SU-DHL-6 (cell line): ENCODE results near the gene ZFHX3.

Experiments used
- H2AFZ ChIP-seq: fragments of 200-600 bp; sonication (generic); 2 replicates; pipeline ENCODE4 v1.6.1; 2014; ENCODE audit warnings: low read depth, mild to moderate bottlenecking, moderate library complexity, mixed read lengths, antibody characterized with exemption, low read length; ENCODE audit not compliant: severe bottlenecking
- H3F3A ChIP-seq: fragments of 200-600 bp; shearing (Covaris generic); 2 replicates; pipeline ENCODE4 v1.6.0; 2016; ENCODE audit warnings: antibody characterized with exemption, mild to moderate bottlenecking; ENCODE audit not compliant: insufficient read depth
- H3K27ac ChIP-seq: fragments of 200-600 bp; sonication (generic); 2 replicates; pipeline ENCODE4 v1.5.1; 2016; ENCODE audit warnings: low read depth, mild to moderate bottlenecking, low read length, moderate library complexity, mixed read lengths
- H3K27me3 ChIP-seq: fragments of 200-600 bp; sonication (generic), shearing (Covaris generic); 2 replicates; pipeline ENCODE4 v1.6.0; 2014; ENCODE audit warnings: mild to moderate bottlenecking, low read length
- H3K36me3 ChIP-seq: fragments of 200-600 bp; sonication (generic); 2 replicates; pipeline ENCODE4 v1.6.1; 2014; ENCODE audit warnings: mild to moderate bottlenecking, low read length, mixed read lengths
- H3K4me2 ChIP-seq: fragments of 300-600, 200-600 bp; shearing (Covaris generic), sonication (generic); 2 replicates; pipeline ENCODE4 v1.6.0; 2014; ENCODE audit warnings: low read length, low read depth, mild to moderate bottlenecking; ENCODE audit not compliant: poor library complexity, severe bottlenecking
- H3K4me3 ChIP-seq: fragments of 200-600 bp; sonication (generic); 2 replicates; pipeline ENCODE4 v1.5.1; 2014; ENCODE audit warnings: antibody characterized with exemption, low read length, mild to moderate bottlenecking, mixed read lengths; ENCODE audit not compliant: insufficient read depth, poor library complexity, severe bottlenecking
- H3K79me2 ChIP-seq: fragments of 200-600 bp; sonication (generic); 2 replicates; pipeline ENCODE4 v1.6.1; 2014; ENCODE audit warnings: mild to moderate bottlenecking, low read length, moderate library complexity; ENCODE audit not compliant: insufficient read depth
- H3K9ac ChIP-seq: fragments of 200-600 bp; sonication (generic); 2 replicates; pipeline ENCODE4 v1.7.0; 2014; ENCODE audit warnings: mild to moderate bottlenecking, low read length
- H3K9me2 ChIP-seq: fragments of 200-600 bp; sonication (generic); replicated peaks from 2 replicates; pipeline ENCODE4 v1.6.1; 2014; ENCODE audit warnings: low read length; ENCODE audit not compliant: insufficient read depth
- H3K9me3 ChIP-seq: fragments of 200-600 bp; sonication (generic); 2 replicates; pipeline ENCODE4 v1.6.1; 2014; ENCODE audit warnings: low read length, mixed read lengths; ENCODE audit not compliant: insufficient read depth
- H4K20me1 ChIP-seq: fragments of 200-600 bp; sonication (generic); 2 replicates; pipeline ENCODE4 v1.6.1; 2014; ENCODE audit warnings: low read depth, mild to moderate bottlenecking, antibody characterized with exemption, low read length, moderate library complexity, mixed read lengths
- EZH2phosphoT487 ChIP-seq: fragments of 200-600 bp; sonication (generic), shearing (Covaris generic); conservative IDR thresholded peaks from 2 replicates; pipeline ENCODE4 v1.6.1; 2018; ENCODE audit warnings: mild to moderate bottlenecking, antibody characterized with exemption, low read length, moderate library complexity, mixed read lengths
- TF ChIP-seq, protein P1 (sequence below): fragments of 200-600 bp; sonication (generic); IDR thresholded peaks from one replicate; pipeline ENCODE4 v1.5.1; 2017; ENCODE audit warnings: antibody characterized with exemption, mild to moderate bottlenecking, low read length, moderate library complexity; ENCODE audit not compliant: insufficient read depth, poor library complexity, severe bottlenecking

Gene ZFHX3

DNA sequence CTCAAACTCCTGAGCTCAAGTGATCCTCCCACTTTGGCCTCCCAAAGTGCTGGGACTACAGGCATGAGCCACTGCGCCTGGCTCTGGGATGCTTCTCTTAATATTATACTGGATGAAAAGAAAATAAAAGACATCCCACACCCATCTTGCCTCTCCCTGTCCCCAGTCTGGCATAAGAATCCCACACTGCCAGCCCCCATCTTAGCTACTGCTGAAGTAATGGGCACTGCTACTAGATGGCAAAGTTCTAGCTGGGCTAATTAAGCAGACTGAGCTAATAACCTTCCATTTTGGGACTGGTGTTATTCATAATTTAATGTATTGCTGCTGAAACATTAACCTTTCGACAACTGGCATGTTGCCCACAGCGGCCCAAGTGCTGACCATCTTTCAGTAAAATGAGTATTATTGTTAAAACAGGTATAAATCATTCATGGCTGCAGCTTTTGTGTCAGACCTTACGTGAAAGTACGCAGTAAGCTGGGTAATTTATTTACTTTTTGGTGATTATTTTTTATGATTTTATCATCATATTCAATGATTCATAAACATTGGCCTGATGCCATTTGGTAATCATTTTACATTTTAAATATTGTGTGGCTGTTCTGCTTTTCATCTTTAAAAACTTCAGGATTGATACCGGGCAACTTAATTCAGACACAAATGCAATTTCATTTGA is 47.4 kb upstream of the ZFHX3 start:
- H4K20me1 ChIP-seq, result no peaks in the 10 kb centered on the region
- H3K27ac ChIP-seq, result no peak overlapping the region
- no peaks in the 10 kb centered on the region for H3K79me2 ChIP-seq
- H3K4me3 ChIP-seq, result no peak overlapping the region
- no peaks in the 10 kb centered on the region for H3K9me3 ChIP-seq
- no peak overlapping the region for H3K4me2 ChIP-seq
- no peaks in the 10 kb centered on the region for H3K36me3 ChIP-seq
- no peaks in the 10 kb centered on the region for H3K9me2 ChIP-seq
- no peaks in the 10 kb centered on the region for H3F3A ChIP-seq
- no peak for TF ChIP-seq EZH2phosphoT487
- TF ChIP-seq, protein P1, sequence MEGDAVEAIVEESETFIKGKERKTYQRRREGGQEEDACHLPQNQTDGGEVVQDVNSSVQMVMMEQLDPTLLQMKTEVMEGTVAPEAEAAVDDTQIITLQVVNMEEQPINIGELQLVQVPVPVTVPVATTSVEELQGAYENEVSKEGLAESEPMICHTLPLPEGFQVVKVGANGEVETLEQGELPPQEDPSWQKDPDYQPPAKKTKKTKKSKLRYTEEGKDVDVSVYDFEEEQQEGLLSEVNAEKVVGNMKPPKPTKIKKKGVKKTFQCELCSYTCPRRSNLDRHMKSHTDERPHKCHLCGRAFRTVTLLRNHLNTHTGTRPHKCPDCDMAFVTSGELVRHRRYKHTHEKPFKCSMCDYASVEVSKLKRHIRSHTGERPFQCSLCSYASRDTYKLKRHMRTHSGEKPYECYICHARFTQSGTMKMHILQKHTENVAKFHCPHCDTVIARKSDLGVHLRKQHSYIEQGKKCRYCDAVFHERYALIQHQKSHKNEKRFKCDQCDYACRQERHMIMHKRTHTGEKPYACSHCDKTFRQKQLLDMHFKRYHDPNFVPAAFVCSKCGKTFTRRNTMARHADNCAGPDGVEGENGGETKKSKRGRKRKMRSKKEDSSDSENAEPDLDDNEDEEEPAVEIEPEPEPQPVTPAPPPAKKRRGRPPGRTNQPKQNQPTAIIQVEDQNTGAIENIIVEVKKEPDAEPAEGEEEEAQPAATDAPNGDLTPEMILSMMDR, result no peak
- H3K27me3 ChIP-seq, result no peaks in the 10 kb centered on the region
- H2AFZ ChIP-seq, result no peak overlapping the region
- H3K9ac ChIP-seq, result no peak overlapping the region

DNA sequence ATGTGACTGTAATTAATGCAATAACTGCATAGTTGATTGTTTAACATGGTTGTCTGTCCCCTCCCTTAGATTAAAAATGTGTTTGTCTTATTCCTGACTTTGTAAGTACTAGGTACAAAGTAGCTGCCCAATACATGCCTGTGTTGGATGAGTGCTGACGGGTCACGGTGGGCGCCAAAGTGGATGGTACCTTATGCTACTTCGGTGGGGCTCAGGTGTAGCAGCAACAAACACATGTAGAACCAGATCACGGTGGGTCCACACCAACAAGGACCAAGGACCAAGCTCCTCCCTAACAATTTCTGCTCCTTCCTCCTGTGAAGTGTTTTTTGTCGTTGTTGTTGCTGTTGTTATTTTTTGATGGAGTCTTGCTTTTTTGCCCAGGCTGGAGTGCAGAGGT is 46.4 kb upstream of the ZFHX3 start:
- Histone ChIP-seq H3K36me3 (no peaks in the 10 kb centered on the region), H3K9me2 (no peaks in the 10 kb centered on the region), H3K4me3 (no peak overlapping the region), H3K9me3 (no peaks in the 10 kb centered on the region), H2AFZ (no peak overlapping the region), H3K27ac (no peak overlapping the region), H4K20me1 (no peaks in the 10 kb centered on the region), H3K4me2 (no peak overlapping the region), H3K27me3 (no peaks in the 10 kb centered on the region), H3F3A (no peaks in the 10 kb centered on the region), H3K79me2 (no peaks in the 10 kb centered on the region), H3K9ac (no peak overlapping the region)
- TF ChIP-seq EZH2phosphoT487, result no peak
- TF ChIP-seq, protein P1, result no peak

DNA sequence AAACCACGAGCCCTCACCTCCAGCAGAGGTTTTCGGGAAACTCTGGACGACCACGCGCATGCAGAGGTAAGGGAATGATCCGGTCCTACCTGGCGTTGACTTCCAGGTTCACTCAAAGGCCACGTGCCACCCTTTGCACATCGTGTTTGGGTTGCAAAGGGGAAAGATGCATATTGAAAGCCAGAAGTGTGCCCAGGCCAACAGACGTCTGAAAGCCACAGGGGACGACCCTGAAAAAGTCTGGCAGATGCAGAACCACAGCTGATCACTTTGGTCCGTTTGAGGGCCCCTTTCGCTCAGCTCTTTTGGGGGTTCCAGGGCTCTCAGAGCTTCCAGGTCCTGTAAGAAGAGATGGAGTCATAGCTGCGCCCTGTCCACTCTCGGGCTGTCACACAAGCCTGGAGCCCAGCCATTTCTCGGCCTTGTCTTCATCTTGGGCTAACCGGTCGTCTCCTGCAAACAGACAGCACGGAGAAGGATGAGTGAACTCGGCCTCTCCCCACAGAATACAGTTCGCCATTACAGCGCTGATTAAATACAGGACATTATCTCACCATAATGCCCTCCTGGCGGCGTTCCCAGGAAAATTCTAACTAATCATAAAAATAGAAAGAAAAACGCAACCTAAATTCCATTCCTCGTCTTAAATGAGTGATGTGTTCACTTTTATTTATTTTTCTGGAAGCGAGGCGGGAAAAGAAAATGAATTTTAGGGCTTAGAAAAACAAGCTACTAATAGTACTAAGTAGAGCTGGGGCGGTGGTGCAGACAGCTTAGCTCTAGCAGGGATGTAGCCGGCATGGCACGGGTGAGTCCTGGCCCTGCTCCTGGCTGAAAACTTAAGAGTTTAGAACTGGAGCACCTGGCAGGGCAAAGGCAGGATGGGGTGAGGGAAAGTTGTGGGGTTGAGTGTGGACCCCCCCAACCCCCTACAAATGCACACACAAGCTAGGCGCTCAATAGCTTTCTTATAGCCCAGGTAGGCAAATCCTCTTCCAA is 45.5 kb upstream of the ZFHX3 start:
- H3K9me3 ChIP-seq, result no peaks in the 10 kb centered on the region
- H3F3A ChIP-seq, result no peaks in the 10 kb centered on the region
- H3K9ac ChIP-seq, result no peak overlapping the region
- no peaks in the 10 kb centered on the region for H3K9me2 ChIP-seq
- H2AFZ ChIP-seq, result no peak overlapping the region
- H3K79me2 ChIP-seq, result no peaks in the 10 kb centered on the region
- no peak overlapping the region for H3K4me3 ChIP-seq
- no peaks in the 10 kb centered on the region for H4K20me1 ChIP-seq
- TF ChIP-seq, protein P1, result no peak
- TF ChIP-seq EZH2phosphoT487, result no peak
- no peak overlapping the region for H3K27ac ChIP-seq
- no peaks in the 10 kb centered on the region for H3K27me3 ChIP-seq
- no peaks in the 10 kb centered on the region for H3K36me3 ChIP-seq
- H3K4me2 ChIP-seq, result no peak overlapping the region
